ENCODE data around the gene TCTN1.

Gene TCTN1

GRCh38 chr12:110680032-110680431, 66.1 kb downstream of the TCTN1 start:
- DNase-seq (ENCODE audit: low read depth in 2 of 2) = no peak

GRCh38 chr12:110683888-110684287, 70.0 kb downstream of the TCTN1 start:
- no peak for DNase-seq (ENCODE audit: low read depth in 2 of 2)

DNA sequence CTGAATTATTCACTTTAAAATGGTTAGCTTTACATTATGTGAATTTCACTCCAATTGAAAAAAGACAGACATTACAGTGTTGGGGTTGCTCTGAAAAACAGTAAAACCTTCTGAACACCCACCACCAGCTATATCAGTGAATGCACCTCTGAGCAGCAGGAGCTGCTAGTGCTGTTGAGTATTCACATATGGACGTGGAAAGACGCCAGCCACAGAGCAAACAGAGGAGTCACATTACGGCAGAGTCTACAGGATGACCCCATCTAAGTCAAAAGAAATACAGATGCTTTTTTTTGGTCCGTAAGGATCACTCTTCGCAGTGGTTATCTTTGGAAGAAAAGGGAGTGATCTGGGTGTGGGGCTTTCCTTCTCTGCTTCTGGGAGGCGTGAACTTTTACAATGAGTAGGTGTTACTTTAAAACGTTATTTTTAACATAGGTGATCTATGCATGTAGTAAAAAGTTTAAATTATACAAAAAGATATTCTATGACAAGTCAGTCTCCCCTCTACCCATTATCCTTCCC, 70.4 kb downstream of the TCTN1 start:
- DNase-seq (ENCODE audit: low read depth in 2 of 2) = no peak

DNA sequence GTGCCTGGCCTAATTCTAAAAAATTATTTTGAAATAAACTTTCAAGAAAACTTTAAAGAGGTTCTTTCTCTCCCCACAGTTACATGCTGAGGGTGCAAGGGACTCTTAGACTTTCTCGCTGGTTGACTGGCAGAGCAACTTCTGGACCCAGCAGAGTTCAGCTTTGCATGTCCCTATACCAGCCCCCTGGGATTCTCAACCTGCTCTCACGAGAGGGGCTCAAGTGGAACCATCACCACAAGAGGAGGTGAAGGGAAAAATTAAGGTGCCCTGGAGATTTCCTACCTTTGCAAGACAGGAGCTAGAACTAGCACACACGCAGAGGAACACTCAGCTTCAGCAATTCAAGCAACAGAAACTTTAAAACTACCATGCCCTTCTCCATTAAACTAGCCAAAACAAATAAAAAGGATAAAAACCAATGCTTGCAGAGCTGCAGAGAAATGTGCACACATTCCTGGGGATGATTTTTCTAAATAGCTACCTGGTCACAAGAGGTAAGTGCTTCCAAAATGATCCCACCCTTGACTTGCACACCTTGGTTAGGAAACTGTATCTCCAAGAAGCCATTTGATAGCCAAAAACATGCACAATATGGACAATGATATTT, 72.5 kb downstream of the TCTN1 start:
- DNase-seq (ENCODE audit: low read depth in 2 of 2) = no peak

DNA sequence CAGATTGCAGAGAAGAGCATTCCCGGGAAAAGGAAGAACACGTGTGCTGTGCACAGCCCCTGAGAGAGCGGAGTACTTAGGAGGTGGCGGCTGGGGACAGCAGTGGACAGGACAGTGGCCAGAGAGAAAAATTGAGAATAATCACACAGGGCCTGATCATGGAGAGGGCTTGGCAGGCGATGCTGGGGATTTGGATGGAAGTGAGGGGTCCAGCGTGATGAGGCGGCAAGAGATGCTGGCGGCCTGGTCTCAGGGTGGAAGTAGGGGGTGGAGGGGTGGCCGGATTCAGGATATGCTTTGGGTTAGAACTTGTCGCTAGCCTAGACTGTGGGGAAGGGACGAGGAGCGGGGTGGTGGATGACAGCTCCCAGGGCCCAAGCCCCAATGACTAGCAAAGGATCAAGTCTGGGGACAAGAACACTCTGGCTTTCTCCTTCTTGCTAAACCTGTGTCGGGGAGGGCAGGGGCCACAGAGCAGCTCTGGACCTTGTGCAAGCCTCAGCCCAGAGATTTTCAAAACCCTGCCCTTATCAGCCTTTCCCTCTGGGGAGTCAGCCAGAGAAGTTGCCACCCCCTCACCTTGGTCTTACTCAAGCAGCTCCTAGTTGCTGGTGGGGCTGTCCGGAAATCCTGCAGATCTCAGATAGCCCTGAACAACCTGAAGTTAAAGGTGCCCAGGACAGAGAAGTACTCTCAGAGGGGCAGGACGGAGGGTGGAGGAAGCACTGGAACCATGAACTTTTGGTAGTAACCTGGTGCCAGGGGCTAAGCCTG, 73.7 kb downstream of the TCTN1 start:
- DNase-seq (ENCODE audit: low read depth in 2 of 2) = no peak

DNA sequence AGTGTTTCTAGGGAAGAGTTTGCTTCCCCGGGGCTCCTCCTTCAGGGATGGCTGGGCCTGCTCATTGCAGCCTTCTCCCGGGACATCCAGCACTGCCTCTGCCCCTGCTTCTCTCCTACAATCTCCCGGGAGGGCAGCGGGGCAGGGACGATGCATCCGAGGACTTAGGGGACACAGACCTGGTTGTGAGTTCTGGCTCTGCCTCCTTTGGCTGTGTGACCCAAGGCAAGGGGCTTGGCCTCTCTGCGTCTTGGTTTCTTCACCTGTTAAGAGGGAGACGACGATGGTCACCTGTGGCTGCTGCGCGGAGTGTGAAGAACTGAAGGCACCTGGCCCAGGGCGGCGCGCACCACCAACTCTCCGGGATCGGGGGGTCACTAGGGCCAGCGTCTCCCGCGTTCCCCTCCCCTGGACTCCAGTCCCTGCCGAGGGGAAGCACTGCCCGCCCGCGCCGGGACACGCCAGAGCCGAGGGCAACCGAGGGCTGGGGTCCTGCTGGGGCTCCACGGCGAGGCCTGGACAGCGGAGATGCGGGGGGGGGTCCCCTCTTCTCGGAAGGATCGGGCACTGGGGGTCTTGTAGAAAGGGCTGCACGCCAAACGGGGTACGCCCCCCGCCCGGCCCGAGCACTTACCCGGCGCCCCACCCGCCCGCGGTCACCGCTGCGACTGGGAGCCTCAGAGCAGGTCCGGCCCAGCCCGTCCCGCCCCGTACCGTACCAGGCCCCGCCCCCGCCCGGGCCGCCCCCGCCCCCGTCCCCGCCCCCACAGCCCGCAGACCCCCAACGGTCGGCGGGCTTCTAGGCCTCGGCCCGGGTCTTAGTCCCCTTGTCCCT, 74.7 kb downstream of the TCTN1 start, which contains the start of gene HVCN1:
HVCN1 (minus strand) TSS at position 670 of the 835 bp plus-strand sequence. CDS start 5,870 bp downstream, outside the sequence.
- DNase-seq (ENCODE audit: low read depth in 2 of 2) = no peak

- DNase-seq (ENCODE audit: low read depth in 2 of 2) = peak in 1 of 2 experiments; percentile 5
Observed at GRCh38 chr12:110689281-110690126, 75.6 kb downstream of the TCTN1 start.

- no peak for DNase-seq (ENCODE audit: low read depth in 2 of 2)
Observed at GRCh38 chr12:110690127-110690430, 76.2 kb downstream of the TCTN1 start.

- DNase-seq (ENCODE audit: low read depth in 2 of 2) = no peak
Observed at GRCh38 chr12:110693731-110694130, 79.8 kb downstream of the TCTN1 start.

GRCh38 chr12:110694330-110694901, 80.5 kb downstream of the TCTN1 start:
- DNase-seq (ENCODE audit: low read depth in 2 of 2) = no peak

GRCh38 chr12:110696283-110696682, 82.4 kb downstream of the TCTN1 start:
- no peak for DNase-seq (ENCODE audit: low read depth in 2 of 2)

DNA sequence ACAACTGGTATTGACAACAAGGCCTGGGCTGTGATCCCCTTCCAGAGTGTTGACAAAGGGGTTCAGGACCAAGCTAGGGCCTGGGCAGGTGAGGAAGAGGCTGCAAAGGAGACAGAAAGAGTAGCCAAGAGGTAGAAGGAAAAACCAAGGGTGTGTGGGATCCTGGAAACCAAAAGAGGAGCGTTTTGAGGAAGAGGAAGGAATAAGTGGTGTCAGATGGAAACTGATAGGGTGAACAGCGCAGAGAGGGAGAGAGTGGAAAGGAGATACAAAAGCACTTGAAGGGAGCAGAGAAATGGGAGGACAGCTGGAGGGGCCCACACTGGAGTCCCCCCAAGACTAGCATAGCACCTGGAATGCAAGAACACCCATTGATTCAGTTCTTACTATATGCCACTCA, 83.3 kb downstream of the TCTN1 start:
- DNase-seq (ENCODE audit: low read depth in 2 of 2) = no peak

- DNase-seq (ENCODE audit: low read depth in 2 of 2) = peak; percentile 26 to 29
Observed at GRCh38 chr12:110698171-110698902, 84.4 kb downstream of the TCTN1 start.
